Stimulated activated CD8-positive, alpha-beta memory T cell treated with anti-CD3 and anti-CD28 coated beads, Interleukin-4, amount 100 ng/mL, for 24 hours (primary cell): Measurements from ENCODE around the gene ARL6IP4.

Experiments used
- DNase-seq: peaks from one replicate; pipeline ENCODE4 v3.0.0-alpha.2; 2020; ENCODE audit warnings: low read depth

ARL6IP4 gene

GRCh38 chr12:122958198-122958888 lies 22.1 kb upstream of the ARL6IP4 start:
- DNase-seq, result no peak

GRCh38 chr12:122959566-122960192 lies 20.8 kb upstream of the ARL6IP4 start:
- no peak for DNase-seq

- no peak for DNase-seq
These were observed 20.3 kb upstream of the ARL6IP4 start for GRCh38 chr12:122960193-122960569.

GRCh38 chr12:122961531-122962329 lies 18.8 kb upstream of the ARL6IP4 start:
- no peak for DNase-seq

- no peak for DNase-seq
These were observed 16.6 kb upstream of the ARL6IP4 start for GRCh38 chr12:122963941-122964265.

GRCh38 chr12:122964439-122965257 lies 15.8 kb upstream of the ARL6IP4 start:
- DNase-seq, result no peak

- DNase-seq, result no peak
These were observed 15.1 kb upstream of the ARL6IP4 start for GRCh38 chr12:122965321-122965751.

- peak; percentile 94 for DNase-seq
These were observed 14.4 kb upstream of the ARL6IP4 start, which contains the start of gene ABCB9 for GRCh38 chr12:122965851-122966742. Gene ABCB9, minus strand, starts transcription at chr12:122966463. Its CDS starts 6,228 bp downstream, at chr12:122960235.

GRCh38 chr12:122966743-122967550 lies 13.5 kb upstream of the ARL6IP4 start:
- DNase-seq, result no peak

GRCh38 chr12:122968104-122968503 lies 12.4 kb upstream of the ARL6IP4 start:
- DNase-seq, result no peak

- DNase-seq, result no peak
These were observed 10.8 kb upstream of the ARL6IP4 start for GRCh38 chr12:122969676-122970075.

GRCh38 chr12:122974274-122974891 lies 6.1 kb upstream of the ARL6IP4 start:
- peak; percentile 98 for DNase-seq

- peak; percentile 92 for DNase-seq
These were observed 5.3 kb upstream of the ARL6IP4 start, which contains the start of gene OGFOD2 for GRCh38 chr12:122974892-122975789. Gene OGFOD2, plus strand, starts transcription at chr12:122975244. Its CDS starts 8 bp downstream, at chr12:122975252.

GRCh38 chr12:122975790-122976647 lies 4.5 kb upstream of the ARL6IP4 start:
- no peak for DNase-seq

GRCh38 chr12:122976648-122976975 lies 3.9 kb upstream of the ARL6IP4 start:
- DNase-seq, result no peak

- DNase-seq, result no peak
These were observed 3.3 kb upstream of the ARL6IP4 start for GRCh38 chr12:122977153-122977552.

- no peak for DNase-seq
These were observed 2.7 kb upstream of the ARL6IP4 start for GRCh38 chr12:122977655-122978392.
